Measurements from ENCODE around the gene SLIRP.

DNA sequence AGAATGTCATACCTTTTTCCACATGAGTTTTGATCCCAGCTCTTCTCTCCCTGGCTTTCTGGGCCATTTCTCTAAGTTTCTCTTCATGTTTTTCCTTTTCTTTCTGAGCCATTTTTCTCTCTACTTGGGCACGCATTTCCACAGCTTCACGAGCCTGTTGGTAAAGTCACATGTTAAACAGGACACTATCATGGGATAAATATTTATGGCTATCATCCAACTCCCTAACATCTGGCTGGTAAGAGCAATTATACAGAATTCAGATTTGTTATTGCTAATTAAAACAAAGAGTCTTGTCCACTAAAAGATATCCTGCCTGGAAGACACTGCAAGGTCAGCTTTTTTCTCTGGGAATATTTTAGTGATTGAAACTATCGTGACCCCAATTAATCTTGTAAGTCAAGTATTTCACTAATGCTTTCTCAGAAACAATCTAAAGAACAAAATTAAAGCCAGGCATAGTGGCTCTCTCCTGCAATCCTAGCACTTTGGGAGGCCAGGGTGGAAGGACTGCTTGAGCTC is 23.1 kb downstream of the SLIRP start:
- TF ChIP-seq MXI1 (IDR thresholded peaks at IDR 0.05; ENCODE audit: low read depth, low read length) (no peak), SMC3 (IDR thresholded peaks at IDR 0.05; ENCODE audit: low read depth, low read length) (no peak), JUND (IDR thresholded peaks at IDR 0.05) (no peak), CHD2 (IDR thresholded peaks at IDR 0.05; ENCODE audit: low read length, partially characterized antibody) (no peak), YY1 (IDR thresholded peaks at IDR 0.05; ENCODE audit: low read depth) (no peak), EP300 (IDR thresholded peaks at IDR 0.05; ENCODE audit: borderline replicate concordance in 1 of 2, low read depth in 1 of 2, low read length in 1 of 2) (no peak), RFX5 (IDR thresholded peaks at IDR 0.05; ENCODE audit: low read length) (no peak)
- TF ChIP-seq, protein P1, sequence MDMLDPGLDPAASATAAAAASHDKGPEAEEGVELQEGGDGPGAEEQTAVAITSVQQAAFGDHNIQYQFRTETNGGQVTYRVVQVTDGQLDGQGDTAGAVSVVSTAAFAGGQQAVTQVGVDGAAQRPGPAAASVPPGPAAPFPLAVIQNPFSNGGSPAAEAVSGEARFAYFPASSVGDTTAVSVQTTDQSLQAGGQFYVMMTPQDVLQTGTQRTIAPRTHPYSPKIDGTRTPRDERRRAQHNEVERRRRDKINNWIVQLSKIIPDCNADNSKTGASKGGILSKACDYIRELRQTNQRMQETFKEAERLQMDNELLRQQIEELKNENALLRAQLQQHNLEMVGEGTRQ (IDR thresholded peaks at IDR 0.05; ENCODE audit: borderline replicate concordance, low read depth, low read length), result no peak
- TF ChIP-seq, protein P2, sequence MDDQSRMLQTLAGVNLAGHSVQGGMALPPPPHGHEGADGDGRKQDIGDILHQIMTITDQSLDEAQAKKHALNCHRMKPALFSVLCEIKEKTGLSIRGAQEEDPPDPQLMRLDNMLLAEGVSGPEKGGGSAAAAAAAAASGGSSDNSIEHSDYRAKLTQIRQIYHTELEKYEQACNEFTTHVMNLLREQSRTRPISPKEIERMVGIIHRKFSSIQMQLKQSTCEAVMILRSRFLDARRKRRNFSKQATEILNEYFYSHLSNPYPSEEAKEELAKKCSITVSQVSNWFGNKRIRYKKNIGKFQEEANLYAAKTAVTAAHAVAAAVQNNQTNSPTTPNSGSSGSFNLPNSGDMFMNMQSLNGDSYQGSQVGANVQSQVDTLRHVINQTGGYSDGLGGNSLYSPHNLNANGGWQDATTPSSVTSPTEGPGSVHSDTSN (IDR thresholded peaks at IDR 0.05), result no peak
- TF ChIP-seq, protein P3, sequence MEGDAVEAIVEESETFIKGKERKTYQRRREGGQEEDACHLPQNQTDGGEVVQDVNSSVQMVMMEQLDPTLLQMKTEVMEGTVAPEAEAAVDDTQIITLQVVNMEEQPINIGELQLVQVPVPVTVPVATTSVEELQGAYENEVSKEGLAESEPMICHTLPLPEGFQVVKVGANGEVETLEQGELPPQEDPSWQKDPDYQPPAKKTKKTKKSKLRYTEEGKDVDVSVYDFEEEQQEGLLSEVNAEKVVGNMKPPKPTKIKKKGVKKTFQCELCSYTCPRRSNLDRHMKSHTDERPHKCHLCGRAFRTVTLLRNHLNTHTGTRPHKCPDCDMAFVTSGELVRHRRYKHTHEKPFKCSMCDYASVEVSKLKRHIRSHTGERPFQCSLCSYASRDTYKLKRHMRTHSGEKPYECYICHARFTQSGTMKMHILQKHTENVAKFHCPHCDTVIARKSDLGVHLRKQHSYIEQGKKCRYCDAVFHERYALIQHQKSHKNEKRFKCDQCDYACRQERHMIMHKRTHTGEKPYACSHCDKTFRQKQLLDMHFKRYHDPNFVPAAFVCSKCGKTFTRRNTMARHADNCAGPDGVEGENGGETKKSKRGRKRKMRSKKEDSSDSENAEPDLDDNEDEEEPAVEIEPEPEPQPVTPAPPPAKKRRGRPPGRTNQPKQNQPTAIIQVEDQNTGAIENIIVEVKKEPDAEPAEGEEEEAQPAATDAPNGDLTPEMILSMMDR (IDR thresholded peaks at IDR 0.05), result no peak
